Mesendoderm (in vitro differentiated cells): ENCODE results near the gene RPS18.
"Not testable (repeated sequence)": the region's sequence is repeated elsewhere in the genome, so short reads cannot be mapped to it uniquely, and the experiment has no call there.

ENCODE experiments used
- DNase-seq: peaks from one replicate; pipeline ENCODE4 v3.0.0; 2013
- H2AK5ac ChIP-seq: 2 replicates; pipeline ENCODE4 v1.6.1; 2013; ENCODE audit warnings: low read length, inconsistent platforms
- H2BK120ac ChIP-seq: 2 replicates; pipeline ENCODE4 v1.6.1; 2013; ENCODE audit warnings: low read depth, mild to moderate bottlenecking, low read length, moderate library complexity, mixed read lengths
- H2BK15ac ChIP-seq: replicated peaks from 2 replicates; pipeline ENCODE4 v1.6.1; 2013; ENCODE audit warnings: low read depth, mild to moderate bottlenecking, moderate library complexity
- H2BK5ac ChIP-seq: 2 replicates; pipeline ENCODE4 v1.6.1; 2013; ENCODE audit warnings: low read length, inconsistent platforms
- H3K18ac ChIP-seq: 2 replicates; pipeline ENCODE4 v1.6.1; 2013; ENCODE audit warnings: mild to moderate bottlenecking, low read length, mixed read lengths
- H3K23ac ChIP-seq: one replicate; pipeline ENCODE4 v1.6.1; 2013; ENCODE audit warnings: low read length
- H3K27ac ChIP-seq: 2 replicates; pipeline ENCODE4 v1.5.1; 2013; ENCODE audit warnings: low read depth, mild to moderate bottlenecking, inconsistent platforms, low read length, moderate library complexity
- H3K27me3 ChIP-seq: 2 replicates; pipeline ENCODE4 v1.6.1; 2013; ENCODE audit warnings: low read length, control low read depth, mild to moderate bottlenecking, inconsistent platforms; ENCODE audit not compliant: insufficient read depth, poor library complexity
- H3K36me3 ChIP-seq: 2 replicates; pipeline ENCODE4 v1.6.1; 2013; ENCODE audit warnings: low read length, inconsistent platforms; ENCODE audit not compliant: control insufficient read depth, insufficient read depth
- H3K4ac ChIP-seq: one replicate; pipeline ENCODE4 v1.6.1; 2013; ENCODE audit warnings: low read depth, mild to moderate bottlenecking, low read length, moderate library complexity
- H3K4me1 ChIP-seq: 2 replicates; pipeline ENCODE4 v1.6.1; 2013; ENCODE audit warnings: low read depth, low read length, inconsistent platforms; ENCODE audit not compliant: control insufficient read depth
- H3K4me2 ChIP-seq: 2 replicates; pipeline ENCODE4 v1.6.1; 2013; ENCODE audit warnings: low read length
- H3K4me3 ChIP-seq: 2 replicates; pipeline ENCODE4 v1.5.1; 2013; ENCODE audit warnings: mild to moderate bottlenecking, low read length
- H3K56ac ChIP-seq: one replicate; pipeline ENCODE4 v1.6.1; 2013; ENCODE audit warnings: low read length
- H3K79me1 ChIP-seq: 2 replicates; pipeline ENCODE4 v1.6.1; 2013; ENCODE audit warnings: low read length, inconsistent platforms
- H3K79me2 ChIP-seq: 2 replicates; pipeline ENCODE4 v1.6.1; 2013; ENCODE audit warnings: mild to moderate bottlenecking, low read length; ENCODE audit not compliant: control insufficient read depth, insufficient read depth
- H3K9ac ChIP-seq: 2 replicates; pipeline ENCODE4 v1.6.1; 2013; ENCODE audit warnings: low read length, inconsistent platforms
- H4K5ac ChIP-seq: one replicate; pipeline ENCODE4 v1.6.1; 2013; ENCODE audit warnings: low read length
- H4K8ac ChIP-seq: one replicate; pipeline ENCODE4 v1.6.1; 2013; ENCODE audit warnings: low read depth, mild to moderate bottlenecking, control low read depth, low read length, moderate library complexity
- WGBS: extraction: QIAGEN DNeasy Blood & Tissue Kit; methylation state at CpG from one replicate; pipeline ENCODE4 v1.1.7; 2013; ENCODE audit warnings: low lambda C conversion rate, missing lambda C conversion rate; ENCODE audit not compliant: insufficient coverage; ENCODE audit errors: extremely low coverage; 5-methylcytosine and 5-hydroxymethylcytosine counted together

Gene RPS18

GRCh38 chr6:33279971-33280511, 8.2 kb downstream of the RPS18 start:
- Histone ChIP-seq H3K4me1 (peaks cover 3% of the 10 kb centered on the region), H2BK120ac (no peak overlapping the region), H2BK5ac (no peak overlapping the region), H3K4me3 (no peak overlapping the region), H3K36me3 (peaks cover 10% of the 10 kb centered on the region), H2AK5ac (no peak overlapping the region), H2BK15ac (no peak overlapping the region), H4K5ac (no peak overlapping the region), H3K4ac (no peak overlapping the region), H3K9ac (no peak overlapping the region), H3K18ac (no peak overlapping the region), H3K27me3 (no peaks in the 10 kb centered on the region), H3K4me2 (no peak overlapping the region), H3K79me2 (peaks cover 3% of the 10 kb centered on the region), H4K8ac (no peak overlapping the region), H3K27ac (no peak overlapping the region), H3K56ac (no peak overlapping the region), H3K79me1 (peaks cover 1% of the 10 kb centered on the region), H3K23ac (no peak overlapping the region)
- WGBS, result no CpG with 5 or more reads among the region's 5 CpGs
- peak; percentile 98 for DNase-seq

- H4K8ac ChIP-seq, result no peak overlapping the region
- peaks cover 1% of the 10 kb centered on the region for H3K79me1 ChIP-seq
- peaks cover 3% of the 10 kb centered on the region for H3K4me1 ChIP-seq
- DNase-seq, result no peak
- no peak overlapping the region for H3K9ac ChIP-seq
- H3K27ac ChIP-seq, result no peak overlapping the region
- H3K4ac ChIP-seq, result no peak overlapping the region
- no peak overlapping the region for H2BK120ac ChIP-seq
- no peak overlapping the region for H2AK5ac ChIP-seq
- no peak overlapping the region for H3K23ac ChIP-seq
- no peaks in the 10 kb centered on the region for H3K79me2 ChIP-seq
- H3K18ac ChIP-seq, result no peak overlapping the region
- no peak overlapping the region for H3K4me3 ChIP-seq
- H3K4me2 ChIP-seq, result no peak overlapping the region
- H3K27me3 ChIP-seq, result no peaks in the 10 kb centered on the region
- no peak overlapping the region for H2BK15ac ChIP-seq
- H3K36me3 ChIP-seq, result peaks cover 10% of the 10 kb centered on the region
- no peak overlapping the region for H2BK5ac ChIP-seq
- H4K5ac ChIP-seq, result no peak overlapping the region
- WGBS, result no CpG with 5 or more reads among the region's 6 CpGs
- no peak overlapping the region for H3K56ac ChIP-seq
These were observed 8.7 kb downstream of the RPS18 start for GRCh38 chr6:33280539-33280938.

- H3K36me3 ChIP-seq, DNase-seq: not testable (repeated sequence)
These were observed 13.3 kb downstream of the RPS18 start for GRCh38 chr6:33285214-33285613.

GRCh38 chr6:33286946-33287914, 15.4 kb downstream of the RPS18 start:
- no CpG with 5 or more reads among the region's 22 CpGs for WGBS

More at GRCh38 chr6:33285214-33285613, 13.3 kb downstream of the RPS18 start:
- H3K27me3 ChIP-seq, H4K8ac ChIP-seq, H3K4me3 ChIP-seq, H2AK5ac ChIP-seq, H3K18ac ChIP-seq, H3K56ac ChIP-seq, H4K5ac ChIP-seq, H3K4me1 ChIP-seq, H3K27ac ChIP-seq, H3K4me2 ChIP-seq, H2BK5ac ChIP-seq, H3K4ac ChIP-seq, H3K9ac ChIP-seq, H2BK15ac ChIP-seq, H3K23ac ChIP-seq, H2BK120ac ChIP-seq: not testable (repeated sequence)
- no CpG with 5 or more reads among the region's 4 CpGs for WGBS
- H3K79me2 ChIP-seq, result peaks cover 15% of the 10 kb centered on the region
- H3K79me1 ChIP-seq, result peaks cover 16% of the 10 kb centered on the region

GRCh38 chr6:33288141-33288920, 16.5 kb downstream of the RPS18 start:
- Histone ChIP-seq H2BK5ac (no peak overlapping the region), H3K23ac (no peak overlapping the region), H3K18ac (no peak overlapping the region), H3K79me2 (peaks cover 19% of the 10 kb centered on the region), H2AK5ac (no peak overlapping the region), H3K9ac (peak overlapping the region; percentile 83), H3K27ac (no peak overlapping the region), H3K4me3 (peak overlapping the region; percentile 88), H3K4me2 (peak overlapping the region; percentile 75), H3K4ac (no peak overlapping the region), H3K79me1 (peaks cover 22% of the 10 kb centered on the region), H4K8ac (no peak overlapping the region), H3K27me3 (no peaks in the 10 kb centered on the region), H2BK15ac (no peak overlapping the region), H2BK120ac (no peak overlapping the region), H3K56ac (peak overlapping the region; percentile 86), H3K4me1 (no peaks in the 10 kb centered on the region), H3K36me3 (peaks cover 8% of the 10 kb centered on the region), H4K5ac (no peak overlapping the region)
- no CpG with 5 or more reads among the region's 21 CpGs for WGBS
- DNase-seq, result no peak

More at GRCh38 chr6:33286946-33287914, 15.4 kb downstream of the RPS18 start:
- no peak overlapping the region for H3K23ac ChIP-seq
- H2BK5ac ChIP-seq, result no peak overlapping the region
- no peak overlapping the region for H3K18ac ChIP-seq
- no peak overlapping the region for H3K4me3 ChIP-seq
- H3K27ac ChIP-seq, result no peak overlapping the region
- no peak overlapping the region for H2BK15ac ChIP-seq
- no peak overlapping the region for H3K4ac ChIP-seq
- no peaks in the 10 kb centered on the region for H3K4me1 ChIP-seq
- no peak overlapping the region for H3K4me2 ChIP-seq
- H3K79me1 ChIP-seq, result peaks cover 22% of the 10 kb centered on the region
- no peaks in the 10 kb centered on the region for H3K27me3 ChIP-seq
- DNase-seq, result no peak
- H3K9ac ChIP-seq, result no peak overlapping the region
- peaks cover 8% of the 10 kb centered on the region for H3K36me3 ChIP-seq
- no peak overlapping the region for H4K8ac ChIP-seq
- H2AK5ac ChIP-seq, result no peak overlapping the region
- H4K5ac ChIP-seq, result no peak overlapping the region
- peaks cover 19% of the 10 kb centered on the region for H3K79me2 ChIP-seq
- H2BK120ac ChIP-seq, result no peak overlapping the region
- peak overlapping the region; percentile 6 for H3K56ac ChIP-seq
